Fibroblast of the aortic adventitia (primary cell): Measurements from ENCODE around the gene TAAR9. TPM values are rescaled to one million over a fixed set of nuclear protein-coding genes. Genes with fewer than 3 reads are reported as not detected.
"Not testable (repeated sequence)": the region's sequence is repeated elsewhere in the genome, so short reads cannot be mapped to it uniquely, and the experiment has no call there.

Experiments used
- DNase-seq: peaks from one replicate; pipeline ENCODE4 v3.0.0-alpha.2; 2010; ENCODE audit warnings: low read depth
- H3K4me3 ChIP-seq: 2 replicates; pipeline ENCODE4 v1.5.1; 2011; ENCODE audit warnings: low read depth, mild to moderate bottlenecking, control low read depth, low read length, moderate library complexity
- total RNA-seq: library from RNA; depleted of rRNA; stranded (reverse); fragments of >200 nt; gene quantifications from 2 replicates; pipeline ENCODE4 v1.2.3, GENCODE V29; 2012; ENCODE audit warnings: low replicate concordance
- TF ChIP-seq, protein P1 (sequence below): IDR thresholded peaks from 2 replicates; pipeline ENCODE4 v1.5.1; 2011; ENCODE audit warnings: mild to moderate bottlenecking, low read length, control low read depth, inconsistent platforms; ENCODE audit not compliant: insufficient read depth

The TAAR9 gene
- total RNA-seq, 1 donor: 0.09 TPM

- peak; percentile 76 for DNase-seq
- H3K4me3 ChIP-seq: no peak overlapping the region
- TF ChIP-seq, protein P1, sequence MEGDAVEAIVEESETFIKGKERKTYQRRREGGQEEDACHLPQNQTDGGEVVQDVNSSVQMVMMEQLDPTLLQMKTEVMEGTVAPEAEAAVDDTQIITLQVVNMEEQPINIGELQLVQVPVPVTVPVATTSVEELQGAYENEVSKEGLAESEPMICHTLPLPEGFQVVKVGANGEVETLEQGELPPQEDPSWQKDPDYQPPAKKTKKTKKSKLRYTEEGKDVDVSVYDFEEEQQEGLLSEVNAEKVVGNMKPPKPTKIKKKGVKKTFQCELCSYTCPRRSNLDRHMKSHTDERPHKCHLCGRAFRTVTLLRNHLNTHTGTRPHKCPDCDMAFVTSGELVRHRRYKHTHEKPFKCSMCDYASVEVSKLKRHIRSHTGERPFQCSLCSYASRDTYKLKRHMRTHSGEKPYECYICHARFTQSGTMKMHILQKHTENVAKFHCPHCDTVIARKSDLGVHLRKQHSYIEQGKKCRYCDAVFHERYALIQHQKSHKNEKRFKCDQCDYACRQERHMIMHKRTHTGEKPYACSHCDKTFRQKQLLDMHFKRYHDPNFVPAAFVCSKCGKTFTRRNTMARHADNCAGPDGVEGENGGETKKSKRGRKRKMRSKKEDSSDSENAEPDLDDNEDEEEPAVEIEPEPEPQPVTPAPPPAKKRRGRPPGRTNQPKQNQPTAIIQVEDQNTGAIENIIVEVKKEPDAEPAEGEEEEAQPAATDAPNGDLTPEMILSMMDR: peak; percentile 72
Observed at GRCh38 chr6:132530293-132530974, 7.6 kb upstream of the TAAR9 start.

- DNase-seq, H3K4me3 ChIP-seq: not testable (repeated sequence)
Observed at GRCh38 chr6:132534546-132534945, 3.5 kb upstream of the TAAR9 start.

- no peak for DNase-seq
- no peak overlapping the region for H3K4me3 ChIP-seq
- TF ChIP-seq, protein P1: no peak
Observed at GRCh38 chr6:132537145-132537544, 932 bp upstream of the TAAR9 start.

DNA sequence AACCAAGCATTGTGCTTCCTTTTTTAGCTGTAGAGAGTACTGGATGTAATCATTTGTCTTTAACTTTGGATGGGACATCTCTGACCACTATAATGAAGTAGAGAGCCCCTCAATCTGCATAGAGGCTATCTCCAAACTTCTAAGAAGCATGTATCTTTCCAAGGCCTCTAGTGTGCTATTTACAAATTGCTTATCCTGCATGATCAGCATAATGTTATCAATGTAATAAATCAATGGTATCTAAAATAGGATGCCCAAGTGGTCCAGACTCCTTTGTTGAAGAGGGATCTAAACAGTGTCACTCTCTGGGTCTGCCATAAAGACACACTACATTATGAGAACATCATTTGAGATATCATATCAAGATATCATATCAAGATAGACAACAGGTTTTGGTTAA, 6.7 kb downstream of the TAAR9 start:
- H3K4me3 ChIP-seq: no peak overlapping the region
- no peak for DNase-seq
- TF ChIP-seq, protein P1: no peak

DNA sequence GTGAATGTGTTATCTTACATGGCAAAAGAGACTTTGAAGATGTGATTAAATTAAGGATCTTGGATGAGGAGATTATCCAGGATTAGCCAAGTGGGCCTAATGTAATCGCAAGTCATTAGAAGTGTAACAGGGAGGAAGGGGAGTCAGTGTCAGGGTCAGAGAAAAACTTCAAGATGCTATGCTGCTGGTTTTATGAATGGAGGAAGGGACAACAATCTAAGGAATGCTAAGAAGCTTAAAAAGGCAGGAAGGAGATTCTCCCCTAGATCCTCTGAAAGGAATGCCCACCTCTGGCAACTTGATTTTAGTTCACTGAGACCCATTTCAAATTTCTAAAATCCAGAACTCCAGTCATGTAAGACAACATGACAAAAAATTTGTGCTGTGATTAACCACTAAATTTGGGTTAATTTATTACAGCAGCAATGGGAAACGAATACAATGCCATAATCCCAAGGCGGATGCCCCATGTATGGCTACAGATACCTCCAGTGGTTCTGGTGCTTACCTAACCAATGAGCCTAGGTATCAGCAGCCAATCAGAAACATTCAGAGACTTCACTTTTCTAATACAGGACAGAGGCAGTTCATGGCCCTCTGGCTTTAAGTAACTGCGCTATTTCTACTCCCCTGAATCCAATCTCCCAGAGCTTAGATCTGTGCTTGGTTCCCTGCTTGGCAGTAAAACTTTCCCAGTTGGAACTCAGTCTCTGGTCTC, 10.8 kb downstream of the TAAR9 start:
- DNase-seq: no peak
- no peak overlapping the region for H3K4me3 ChIP-seq

DNA sequence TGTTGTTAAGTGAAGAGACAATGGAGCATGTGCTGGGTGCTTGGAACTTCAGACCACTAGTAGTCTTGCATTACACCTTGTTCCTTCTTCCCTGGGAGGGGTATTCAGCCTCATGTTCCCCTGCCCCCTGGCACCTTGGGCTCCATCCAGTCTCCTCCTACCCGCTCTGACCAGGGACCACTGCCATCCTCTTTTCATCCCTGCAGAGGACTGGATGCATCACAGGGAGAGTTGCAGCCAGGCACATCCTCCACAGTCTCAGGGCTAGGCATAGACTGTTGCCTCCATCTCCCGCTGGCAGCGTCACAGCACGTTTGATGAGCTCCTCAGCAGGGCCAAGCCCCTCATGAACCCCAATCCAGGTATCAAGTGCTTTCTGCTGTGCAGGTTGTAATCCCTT, 13.1 kb downstream of the TAAR9 start:
- no peak for DNase-seq

More for the DNA sequence above, 10.8 kb downstream of the TAAR9 start:
- TF ChIP-seq, protein P1: no peak

GRCh38 chr6:132552372-132552771, 14.3 kb downstream of the TAAR9 start, which contains the start of gene TAAR8:
Gene TAAR8, plus strand, starts transcription at chr6:132552672. Its CDS starts 21 bp downstream, at chr6:132552693.
- DNase-seq: no peak
- TF ChIP-seq, protein P1: no peak
- H3K4me3 ChIP-seq: no peak within 1 kb of the TSS

More for the DNA sequence above, 13.1 kb downstream of the TAAR9 start:
- TF ChIP-seq, protein P1: no peak
- no peak overlapping the region for H3K4me3 ChIP-seq

GRCh38 chr6:132560087-132560486, 22.0 kb downstream of the TAAR9 start:
- not testable (repeated sequence) for DNase-seq, H3K4me3 ChIP-seq
